Smooth muscle cell (in vitro differentiated cells): ENCODE data around the gene PTPRM. TPM values are rescaled to one million over a fixed set of nuclear protein-coding genes. Genes with fewer than 3 reads are reported as not detected.

ENCODE experiments used
- DNase-seq: peaks from one replicate; lab custom pipeline; 2025; ENCODE audit not compliant: unreplicated experiment; lab: John Stamatoyannopoulos, UW
- H2AFZ ChIP-seq: fragments of 200-600 bp; sonication (generic); 2 replicates; pipeline ENCODE4 v1.6.0; 2016; ENCODE audit warnings: antibody characterized with exemption, low read depth, mild to moderate bottlenecking
- H3F3A ChIP-seq: fragments of 200-600 bp; sonication (generic); 2 replicates; pipeline ENCODE4 v1.6.0; 2017; ENCODE audit warnings: antibody characterized with exemption, low read depth
- H3K27ac ChIP-seq: fragments of 200-600 bp; sonication (generic); 2 replicates; pipeline ENCODE4 v1.5.1; 2016; ENCODE audit warnings: low read depth, mild to moderate bottlenecking
- H3K27me3 ChIP-seq: fragments of 200-600 bp; sonication (generic); 2 replicates; pipeline ENCODE4 v1.6.1; 2016; ENCODE audit warnings: low read depth, mild to moderate bottlenecking
- H3K36me3 ChIP-seq: fragments of 200-600 bp; sonication (generic); 2 replicates; pipeline ENCODE4 v1.5.1; 2016; ENCODE audit warnings: low read depth
- H3K4me1 ChIP-seq: fragments of 200-600 bp; sonication (generic); 2 replicates; pipeline ENCODE4 v1.5.1; 2016; ENCODE audit warnings: low read depth
- H3K4me2 ChIP-seq: fragments of 200-600 bp; sonication (generic); 2 replicates; pipeline ENCODE4 v1.6.0; 2016; ENCODE audit warnings: mild to moderate bottlenecking
- H3K4me3 ChIP-seq: fragments of 200-600 bp; sonication (generic); 2 replicates; pipeline ENCODE4 v1.5.1; 2016; ENCODE audit warnings: mild to moderate bottlenecking
- H3K79me2 ChIP-seq: fragments of 200-600 bp; sonication (generic); 2 replicates; pipeline ENCODE4 v1.6.0; 2016; ENCODE audit warnings: low read depth, mild to moderate bottlenecking
- H3K9ac ChIP-seq: fragments of 200-600 bp; sonication (generic); 2 replicates; pipeline ENCODE4 v1.6.0; 2016; ENCODE audit warnings: low read depth
- H3K9me3 ChIP-seq: fragments of 200-600 bp; sonication (generic); replicated peaks from 2 replicates; pipeline ENCODE4 v1.5.1; 2016; ENCODE audit warnings: low read depth
- H4K20me1 ChIP-seq: fragments of 200-600 bp; sonication (generic); 2 replicates; pipeline ENCODE4 v1.6.0; 2016; ENCODE audit warnings: low read depth
- whole genome bisulfite sequencing: methylation state at CpG from one replicate; pipeline ENCODE4 v1.1.7; 2016; ENCODE audit warnings: low lambda C conversion rate; 5-methylcytosine and 5-hydroxymethylcytosine counted together
- polyA plus RNA-seq: library from polyadenylated mRNA; unstranded; fragments of >200 nt; fragmentation: Nextera tagmentation; extraction: Ambion mirVana; gene quantifications from 2 replicates; pipeline ENCODE4 v1.2.1, GENCODE V29; 2016
- total RNA-seq: library from RNA; depleted of rRNA; stranded (reverse); fragments of >200 nt; gene quantifications from 2 replicates; pipeline ENCODE4 v1.2.3, GENCODE V29; 2014
- TF ChIP-seq, protein P1 (sequence below): fragments of 200-600 bp; sonication (generic); IDR thresholded peaks from 2 replicates; pipeline ENCODE4 v1.5.1; 2017; ENCODE audit warnings: borderline replicate concordance, mild to moderate bottlenecking, antibody characterized with exemption; ENCODE audit not compliant: insufficient read depth, poor library complexity, severe bottlenecking

The PTPRM gene
- total and polyA plus RNA-seq, 2 experiments from 2014 or later = 57.5 to 115 TPM

- H4K20me1 ChIP-seq = no peaks in the 10 kb centered on the region
- H3K36me3 ChIP-seq = no peaks in the 10 kb centered on the region
- no peak overlapping the region for H2AFZ ChIP-seq
- no peaks in the 10 kb centered on the region for H3K9me3 ChIP-seq
- H3F3A ChIP-seq = peaks cover 6% of the 10 kb centered on the region
- peaks cover 11% of the 10 kb centered on the region for H3K4me1 ChIP-seq
- no peaks in the 10 kb centered on the region for H3K79me2 ChIP-seq
- H3K9ac ChIP-seq = no peak overlapping the region
- H3K27ac ChIP-seq = peak overlapping the region; percentile 36
- H3K4me3 ChIP-seq = no peak overlapping the region
- peak overlapping the region; percentile 47 for H3K4me2 ChIP-seq
- H3K27me3 ChIP-seq = no peaks in the 10 kb centered on the region
- TF ChIP-seq, protein P1, sequence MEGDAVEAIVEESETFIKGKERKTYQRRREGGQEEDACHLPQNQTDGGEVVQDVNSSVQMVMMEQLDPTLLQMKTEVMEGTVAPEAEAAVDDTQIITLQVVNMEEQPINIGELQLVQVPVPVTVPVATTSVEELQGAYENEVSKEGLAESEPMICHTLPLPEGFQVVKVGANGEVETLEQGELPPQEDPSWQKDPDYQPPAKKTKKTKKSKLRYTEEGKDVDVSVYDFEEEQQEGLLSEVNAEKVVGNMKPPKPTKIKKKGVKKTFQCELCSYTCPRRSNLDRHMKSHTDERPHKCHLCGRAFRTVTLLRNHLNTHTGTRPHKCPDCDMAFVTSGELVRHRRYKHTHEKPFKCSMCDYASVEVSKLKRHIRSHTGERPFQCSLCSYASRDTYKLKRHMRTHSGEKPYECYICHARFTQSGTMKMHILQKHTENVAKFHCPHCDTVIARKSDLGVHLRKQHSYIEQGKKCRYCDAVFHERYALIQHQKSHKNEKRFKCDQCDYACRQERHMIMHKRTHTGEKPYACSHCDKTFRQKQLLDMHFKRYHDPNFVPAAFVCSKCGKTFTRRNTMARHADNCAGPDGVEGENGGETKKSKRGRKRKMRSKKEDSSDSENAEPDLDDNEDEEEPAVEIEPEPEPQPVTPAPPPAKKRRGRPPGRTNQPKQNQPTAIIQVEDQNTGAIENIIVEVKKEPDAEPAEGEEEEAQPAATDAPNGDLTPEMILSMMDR = no peak
- WGBS = 78% methylated on average over 6 of the region's 6 CpGs
- no peak for DNase-seq
These were observed 4.6 kb upstream of the PTPRM start for GRCh38 chr18:7562491-7562890.

DNA sequence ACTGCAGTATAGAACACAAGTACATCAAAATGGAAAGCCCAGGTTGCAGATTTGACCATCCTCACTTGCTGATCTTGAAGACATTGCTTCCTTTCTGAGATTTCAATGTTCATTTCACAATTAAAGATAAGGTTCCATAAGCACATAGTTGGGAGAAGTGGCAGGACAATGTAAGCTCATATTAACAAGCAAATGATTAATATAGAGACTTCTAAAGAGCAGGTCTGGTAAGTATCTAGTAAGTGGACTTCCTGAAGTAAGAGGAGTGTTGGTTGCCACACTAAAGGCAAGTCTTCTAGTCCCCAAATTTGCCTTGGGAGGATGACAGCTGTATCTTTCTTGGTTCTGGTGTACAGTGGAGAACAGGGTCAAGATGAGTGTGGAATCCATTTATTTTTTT lies 1.4 kb upstream of the PTPRM start:
- no peak overlapping the region for H2AFZ ChIP-seq

DNA sequence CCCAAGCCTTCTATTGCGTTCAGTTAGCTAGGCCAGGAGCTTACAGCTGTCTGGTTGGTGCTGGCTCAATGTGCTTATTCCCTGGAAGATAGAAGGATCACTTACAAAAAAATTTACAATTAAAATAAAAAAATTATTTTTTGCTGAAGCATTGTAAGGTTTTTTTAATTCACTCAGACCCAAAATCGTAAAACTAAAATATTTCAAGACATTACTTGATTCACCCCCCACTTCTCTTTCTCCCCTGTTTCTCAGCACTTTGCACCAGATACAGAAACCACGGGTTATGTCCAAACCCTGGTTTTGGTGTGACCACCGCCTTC lies 911 bp upstream of the PTPRM start:
- Histone ChIP-seq H2AFZ (peak overlapping the region; percentile 93), H3K9ac (peak overlapping the region; percentile 81), H3F3A (peaks cover 6% of the 10 kb centered on the region), H3K4me1 (peaks cover 22% of the 10 kb centered on the region), H3K79me2 (peaks cover 35% of the 10 kb centered on the region), H4K20me1 (peaks cover 27% of the 10 kb centered on the region), H3K36me3 (no peaks in the 10 kb centered on the region), H3K27ac (peak overlapping the region; percentile 78), H3K27me3 (no peaks in the 10 kb centered on the region), H3K4me2 (peak overlapping the region; percentile 96), H3K4me3 (peak overlapping the region; percentile 90), H3K9me3 (no peaks in the 10 kb centered on the region)
- WGBS = 12% methylated on average over 4 of the region's 4 CpGs
- DNase-seq = no peak
- TF ChIP-seq, protein P1 = no peak

More for the DNA sequence above, 1.4 kb upstream of the PTPRM start:
- Histone ChIP-seq H3K27ac (peak overlapping the region; percentile 78), H3K79me2 (peaks cover 29% of the 10 kb centered on the region), H3K27me3 (no peaks in the 10 kb centered on the region), H3K4me1 (peaks cover 22% of the 10 kb centered on the region), H3K36me3 (no peaks in the 10 kb centered on the region), H3K4me2 (peak overlapping the region; percentile 96), H3K4me3 (peak overlapping the region; percentile 90), H3K9ac (no peak overlapping the region), H3F3A (peaks cover 6% of the 10 kb centered on the region), H4K20me1 (peaks cover 24% of the 10 kb centered on the region), H3K9me3 (no peaks in the 10 kb centered on the region)
- TF ChIP-seq, protein P1 = no peak
- DNase-seq = no peak
